Gastroesophageal sphincter (tissue), 4 donors: ENCODE results near the gene EMX1. TPM values are rescaled to one million over a fixed set of nuclear protein-coding genes. Genes with fewer than 3 reads are reported as not detected.

ENCODE experiments used
- ATAC-seq: fragments of 150-250 bp; one replicate; pipeline ENCODE4 v1.9.1; 2016; ENCODE audit warnings: mild to moderate bottlenecking, moderate library complexity
- H3K27ac ChIP-seq, 4 donors: fragments of 200-600 bp; sonication (generic) in 3 of 4; 1 replicate in 3 of 4; 2 replicates in 1 of 4; pipeline ENCODE4 v1.5.1; 2016 to 2019
- H3K27me3 ChIP-seq: fragments of 200-600 bp; sonication (generic); one replicate; pipeline ENCODE4 v1.5.1; 2019
- H3K36me3 ChIP-seq, 2 donors: fragments of 200-600 bp; sonication (generic); one replicate each; pipeline ENCODE4 v1.5.1; 2019; ENCODE audit warnings: control low read depth in 1 of 2
- H3K4me1 ChIP-seq, 3 donors: fragments of 200-600 bp; sonication (generic); 1 replicate in 2 of 3; 2 replicates in 1 of 3; pipeline ENCODE4 v1.5.1; 2016 to 2019; ENCODE audit warnings: control low read depth in 2 of 3
- H3K4me3 ChIP-seq, 2 donors: fragments of 200-600 bp; sonication (generic); one replicate each; pipeline ENCODE4 v1.5.1; 2019; ENCODE audit warnings: mild to moderate bottlenecking in 1 of 2, moderate library complexity in 1 of 2
- H3K9me3 ChIP-seq, 3 donors: fragments of 200-600 bp; sonication (generic); one replicate each; pipeline ENCODE4 v1.5.1; 2017 to 2019; ENCODE audit warnings: control low read depth in 2 of 3
- CTCF ChIP-seq, 4 experiments: fragments of 200-600 bp in 2 of 4; fragments of 450-650 bp in 2 of 4; sonication (generic) in 1 of 4; IDR thresholded peaks; one replicate each; pipeline ENCODE4 v1.5.1; 2017 to 2019; ENCODE audit warnings: antibody characterized with exemption in 4 of 4, mild to moderate bottlenecking in 2 of 4, moderate library complexity in 2 of 4
- EP300 ChIP-seq: sonication (generic); formaldehyde crosslinking; IDR thresholded peaks from one replicate; pipeline ENCODE4 v1.6.1; 2017; ENCODE audit warnings: antibody characterized with exemption, mild to moderate bottlenecking
- POLR2A ChIP-seq, 2 donors: fragments of 450-650 bp; IDR thresholded peaks; one replicate each; pipeline ENCODE4 v1.6.1; 2017; ENCODE audit warnings: antibody characterized with exemption in 2 of 2, mild to moderate bottlenecking in 2 of 2, moderate library complexity in 1 of 2
- POLR2AphosphoS5 ChIP-seq: sonication (generic); formaldehyde crosslinking; IDR thresholded peaks from one replicate; pipeline ENCODE4 v1.6.1; 2017; ENCODE audit warnings: antibody characterized with exemption
- WGBS, 2 donors: methylation state at CpG; one replicate each; pipeline ENCODE4 v1.1.5; 2018; ENCODE audit warnings: low coverage in 1 of 2; 5-methylcytosine and 5-hydroxymethylcytosine counted together
- total RNA-seq, 4 donors: library from RNA; depleted of rRNA; stranded (reverse); fragments of >200 nt; gene quantifications; one replicate each; pipeline ENCODE4 v1.1.0, GENCODE V29; 2016

The EMX1 gene
- total RNA-seq, 4 donors from 2014 or later = 0.15 TPM; not detected in 3

GRCh38 chr2:72886505-72887031, 30.8 kb upstream of the EMX1 start:
- no peak for TF ChIP-seq CTCF (IDR thresholded peaks at IDR 0.05)
- no peak for TF ChIP-seq POLR2A (IDR thresholded peaks at IDR 0.05)
- no peak for TF ChIP-seq EP300
- TF ChIP-seq POLR2AphosphoS5 = no peak
- 63 to 67% methylated on average over 3 to 5 of the region's 7 CpGs for WGBS, 2 donors
- no peak for ATAC-seq

GRCh38 chr2:72887032-72887739, 30.1 kb upstream of the EMX1 start, which contains the start of gene SPR:
SPR (plus strand) TSS chr2:72887408; CDS start chr2:72887433, 25 bp downstream.
- H3K9me3 ChIP-seq = no peaks in the 10 kb centered on the region
- peaks cover 0 to 34% of the 10 kb centered on the region in 2 donors for H3K36me3 ChIP-seq
- no CpG with 5 or more reads among the region's 76 CpGs for WGBS, 2 donors
- no peaks in the 10 kb centered on the region for H3K27me3 ChIP-seq
- ATAC-seq = peak; percentile 91
- H3K27ac ChIP-seq = peak within 1 kb of the TSS; percentile 64 to 94 (median 92)
- H3K4me3 ChIP-seq = peak within 1 kb of the TSS; percentile 59 to 81
- H3K4me1 ChIP-seq = peaks cover 3 to 40% (median 18%) of the 10 kb centered on the region in 3 donors
- TF ChIP-seq CTCF (IDR thresholded peaks at IDR 0.05) (peak in 1 of 4 experiments; percentile 39), EP300 (no peak)

More at GRCh38 chr2:72886505-72887031, 30.8 kb upstream of the EMX1 start:
- Histone ChIP-seq H3K27me3 (peaks cover 3% of the 10 kb centered on the region), H3K9me3 (no peaks in the 10 kb centered on the region), H3K4me1 (peaks cover 3 to 40% (median 18%) of the 10 kb centered on the region in 3 donors), H3K36me3 (peaks cover 0 to 28% of the 10 kb centered on the region in 2 donors), H3K27ac (peak overlapping the region; percentile 64 to 94 (median 92)), H3K4me3 (peak overlapping the region; percentile 59 to 81)

GRCh38 chr2:72887740-72888437, 29.4 kb upstream of the EMX1 start:
- Histone ChIP-seq H3K27me3 (no peaks in the 10 kb centered on the region), H3K4me1 (peaks cover 3 to 40% (median 18%) of the 10 kb centered on the region in 3 donors), H3K4me3 (peak overlapping the region; percentile 59 to 81), H3K36me3 (peaks cover 0 to 38% of the 10 kb centered on the region in 2 donors), H3K9me3 (no peaks in the 10 kb centered on the region), H3K27ac (peak overlapping the region; percentile 64 to 94 (median 92))
- TF ChIP-seq EP300 (no peak), POLR2AphosphoS5 (peak; percentile 21), CTCF (IDR thresholded peaks at IDR 0.05) (peak; percentile 82 to 92 (median 88))
- peak; percentile 83 for ATAC-seq
- WGBS, 2 donors = 0 to 1% methylated on average over 1 to 10 of the region's 21 CpGs

- ATAC-seq = no peak
- TF ChIP-seq POLR2AphosphoS5 (no peak), POLR2A (IDR thresholded peaks at IDR 0.05) (no peak), CTCF (IDR thresholded peaks at IDR 0.05) (no peak), EP300 (no peak)
- WGBS, 2 donors = 92 to 93% methylated on average over 2 to 5 of the region's 11 CpGs
- peaks cover under 1% of the 10 kb centered on the region for H3K27me3 ChIP-seq
- H3K4me3 ChIP-seq = peak overlapping the region in 1 of 2 donors; percentile 81
- H3K36me3 ChIP-seq = peaks cover 0 to 38% of the 10 kb centered on the region in 2 donors
- peaks cover 3 to 40% (median 18%) of the 10 kb centered on the region in 3 donors for H3K4me1 ChIP-seq
- H3K27ac ChIP-seq = peak overlapping the region in 1 of 4 donors; percentile 94
- no peaks in the 10 kb centered on the region for H3K9me3 ChIP-seq
Observed at GRCh38 chr2:72888438-72889202, 28.7 kb upstream of the EMX1 start.
